Hematopoietic multipotent progenitor cell (in vitro differentiated cells): ENCODE results near the gene PREP. TPM values are rescaled to one million over a fixed set of nuclear protein-coding genes. Genes with fewer than 3 reads are reported as not detected.

Experiments
- total RNA-seq: library from RNA; depleted of rRNA; stranded (reverse); fragments of >200 nt; gene quantifications from one replicate; pipeline ENCODE4 v1.2.3, GENCODE V29; 2012

Gene PREP
- total RNA-seq, 1 donor: 14.8 TPM

Other genes with a start within 250 kb of the PREP start
- gene POPDC3, start 223.1 kb downstream of the PREP start, total RNA-seq: not detected